Activated naive CD4-positive, alpha-beta T cell treated with anti-CD3 and anti-CD28 coated beads, Interleukin-2, amount 50 U/mL, for 16 hours (primary cell): ENCODE measurements around the gene RASEF.
A peak's percentile ranks its signal among the peaks of the same experiment; 100 is the strongest.
"Not testable (repeated sequence)": the region's sequence is repeated elsewhere in the genome, so short reads cannot be mapped to it uniquely, and the experiment has no call there.

Source experiments
- DNase-seq: peaks from one replicate; pipeline ENCODE4 v3.0.0-alpha.2; 2020

RASEF gene

GRCh38 chr9:82961504-82962125 is 101.3 kb downstream of the RASEF start:
- DNase-seq: peak; percentile 26

DNA sequence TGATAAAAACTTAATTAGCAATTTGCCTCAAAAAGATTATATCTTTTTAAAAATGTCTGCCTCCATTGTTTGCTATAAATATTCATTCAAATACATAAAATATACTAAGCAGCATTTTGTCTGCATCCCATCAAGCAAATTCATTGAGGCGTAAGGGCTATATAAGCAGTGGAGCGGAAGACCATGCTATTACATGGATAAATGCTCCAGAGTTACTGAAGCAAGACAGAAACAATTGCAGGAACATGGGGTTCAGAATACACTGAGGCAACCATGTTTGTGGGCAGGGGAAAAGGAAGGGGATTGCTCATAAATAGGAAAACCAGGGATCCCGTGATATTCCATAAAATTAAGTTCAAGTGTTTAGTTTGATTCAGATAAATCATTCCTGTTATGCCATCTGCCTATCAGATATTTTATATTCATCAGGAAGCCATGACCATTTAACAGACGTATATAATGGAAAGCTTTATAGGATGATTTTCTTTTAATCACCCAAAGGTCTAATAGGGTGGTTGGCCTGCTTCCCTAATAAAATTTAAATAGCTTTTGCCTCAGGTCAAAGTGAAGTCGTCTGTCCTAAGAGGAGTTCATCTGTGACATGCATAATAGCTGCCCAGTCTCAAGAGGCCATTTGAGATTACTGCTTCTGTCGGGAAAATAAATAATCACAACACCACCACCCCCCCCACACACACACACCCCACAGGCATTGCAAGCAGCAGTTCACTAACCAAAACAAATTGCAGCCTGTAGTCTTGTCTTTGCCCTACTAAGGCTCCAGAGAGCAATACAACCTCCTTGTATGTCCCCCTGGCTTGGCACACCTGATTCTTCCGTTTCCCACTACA is 105.2 kb downstream of the RASEF start:
- no peak for DNase-seq

DNA sequence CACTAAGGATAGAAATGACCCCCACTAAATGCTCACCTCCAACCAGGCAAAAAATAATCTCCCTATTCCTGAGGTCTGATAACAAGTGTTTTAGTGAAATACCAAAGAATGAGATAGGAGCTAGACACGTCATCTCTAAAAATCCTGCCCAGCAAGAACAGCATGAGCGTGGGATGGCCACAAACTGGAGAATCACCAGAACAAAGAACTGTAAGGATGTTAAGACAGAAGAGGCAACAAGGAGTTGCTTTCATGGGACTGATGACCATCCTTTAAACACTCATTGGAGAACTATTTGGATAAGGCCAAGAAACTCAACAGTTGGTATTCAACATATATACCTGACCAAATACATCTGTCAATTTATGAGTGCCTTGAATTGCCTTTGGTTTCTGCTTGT is 113.7 kb downstream of the RASEF start:
- DNase-seq: no peak

DNA sequence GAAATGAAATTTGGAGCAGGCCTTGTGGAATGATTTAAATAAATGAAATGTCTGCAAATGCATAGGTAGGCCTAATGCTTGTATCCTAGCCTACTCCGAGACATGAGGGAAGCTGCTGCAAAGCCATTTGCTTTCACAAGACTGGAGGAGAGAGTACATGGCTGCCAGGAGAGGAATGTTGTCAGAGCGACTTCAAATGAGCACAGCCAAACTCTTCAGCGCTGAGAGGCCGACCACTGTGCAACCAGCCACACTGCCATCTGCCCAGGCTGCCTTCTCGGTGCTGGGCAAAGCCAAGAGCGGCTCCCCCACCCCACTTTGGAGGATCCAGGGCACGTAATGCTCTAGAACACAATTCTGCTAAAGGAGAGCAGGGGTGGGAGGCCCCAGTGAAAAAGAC is 122.6 kb downstream of the RASEF start:
- no peak for DNase-seq

DNA sequence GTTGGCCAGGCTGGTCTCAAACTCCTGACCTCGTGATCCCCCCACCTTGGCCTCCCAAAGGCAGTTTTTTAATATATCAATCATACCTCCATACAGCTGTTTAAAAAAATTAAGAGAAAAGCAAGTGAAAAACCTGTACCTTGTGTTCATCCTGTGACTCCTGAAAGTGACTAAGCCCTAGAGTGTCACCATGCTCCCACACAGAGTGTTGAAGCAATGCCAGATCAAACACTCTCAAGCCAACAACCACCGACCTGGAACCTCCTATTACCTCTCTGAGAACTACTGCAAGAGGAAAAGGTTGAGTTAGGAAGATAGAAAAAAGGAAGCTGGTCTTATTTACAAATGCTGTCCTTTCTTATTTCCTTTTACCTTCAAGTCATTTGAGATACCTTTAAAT is 123.5 kb downstream of the RASEF start:
- no peak for DNase-seq

DNA sequence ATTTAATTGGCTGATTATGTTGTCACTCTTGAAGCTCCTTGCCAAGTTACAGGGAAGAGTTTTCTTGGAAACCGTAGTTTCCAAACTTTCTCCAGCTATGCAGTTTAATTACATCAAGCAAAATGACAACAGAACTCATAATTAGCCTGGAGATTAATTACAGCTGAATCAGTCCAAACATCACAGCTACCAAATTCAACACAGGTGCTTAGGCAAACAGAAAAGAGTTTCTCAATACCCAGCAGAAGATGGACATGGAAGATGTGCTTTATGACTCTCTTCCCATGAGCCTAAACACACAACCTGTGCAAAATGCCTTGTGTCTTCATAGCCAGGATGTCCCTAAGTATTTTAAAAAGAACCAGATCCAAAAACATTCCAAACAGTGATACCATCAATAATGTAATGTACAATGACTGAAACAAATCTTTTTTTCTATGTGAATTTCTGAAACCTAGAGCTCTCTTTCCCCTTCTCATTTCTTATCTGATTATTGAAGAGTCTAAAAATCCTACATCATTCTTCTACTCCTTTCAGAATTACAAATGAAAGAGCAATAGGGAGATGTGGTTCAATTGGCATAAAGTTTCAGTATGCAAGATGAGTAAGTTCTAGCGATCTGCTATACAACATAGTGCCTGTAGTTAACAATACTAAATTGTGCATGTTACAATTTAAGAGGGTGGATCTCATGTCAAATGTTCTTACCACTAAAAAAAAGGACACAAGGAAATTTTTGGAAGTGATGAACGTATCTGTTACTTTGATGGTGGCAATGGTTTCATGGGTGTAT is 124.3 kb downstream of the RASEF start:
- no peak for DNase-seq

DNA sequence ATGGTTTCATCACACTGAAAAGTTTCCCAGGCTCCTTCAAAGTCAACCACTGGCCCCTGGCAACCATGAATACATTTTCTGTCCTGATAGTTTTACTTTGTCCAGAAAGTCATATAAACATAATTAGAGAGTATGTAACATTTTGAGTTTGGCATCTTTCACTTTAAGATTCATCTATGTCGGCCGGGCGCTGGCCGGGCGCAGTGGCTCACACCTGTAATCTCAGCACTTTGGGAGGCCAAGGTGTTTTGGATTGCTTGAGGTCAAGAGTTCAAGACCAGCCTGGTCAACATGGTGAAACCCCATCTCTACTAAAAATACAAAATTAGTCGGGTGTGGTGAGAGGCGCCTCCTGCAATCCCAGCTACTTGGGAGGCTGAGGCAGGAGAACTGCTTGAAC is 126.4 kb downstream of the RASEF start:
- DNase-seq: not testable (repeated sequence)

DNA sequence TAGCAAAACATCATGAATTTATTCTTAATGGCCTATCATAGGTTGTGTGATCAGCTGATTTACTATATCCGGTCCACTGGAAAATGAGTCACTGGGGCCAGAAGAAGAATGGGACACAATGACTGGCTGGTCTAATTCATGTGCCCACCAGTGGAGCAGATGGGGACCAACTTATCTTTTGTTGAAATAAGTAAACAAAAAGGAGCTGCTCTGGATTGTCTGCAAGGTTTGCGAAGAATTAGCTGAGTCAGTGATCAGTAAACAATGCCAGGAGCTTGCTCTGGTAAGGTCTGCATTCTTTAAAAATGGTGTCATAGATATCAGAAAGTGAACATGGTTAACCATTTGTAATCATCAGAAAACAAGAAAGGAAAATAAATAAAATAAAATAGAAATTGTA is 128.0 kb downstream of the RASEF start:
- no peak for DNase-seq

- not testable (repeated sequence) for DNase-seq
Observed at GRCh38 chr9:82934025-82934424, 128.9 kb downstream of the RASEF start.

DNA sequence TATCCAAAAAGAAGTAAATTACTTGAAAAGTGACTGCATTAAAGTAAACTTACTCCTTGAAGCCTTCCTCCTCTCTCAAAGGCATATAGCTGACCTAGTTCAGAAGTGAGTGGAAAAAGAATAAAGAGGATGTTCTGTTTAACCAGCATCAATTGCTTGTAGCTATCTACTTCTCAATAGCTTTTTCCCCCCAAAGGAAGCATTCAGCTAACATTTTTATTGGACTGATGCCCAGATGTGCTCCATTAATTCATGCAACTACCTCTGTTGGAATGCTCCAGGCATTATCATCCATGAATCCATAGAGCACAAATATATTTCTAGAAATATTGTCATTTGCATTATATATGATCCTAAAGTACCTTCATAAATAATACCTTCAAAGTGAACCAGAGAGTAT is 132.8 kb downstream of the RASEF start:
- DNase-seq: no peak
